HepG2 (cell line): ENCODE results near the gene MRPL57. TPM values are rescaled to one million over a fixed set of nuclear protein-coding genes. Genes with fewer than 3 reads are reported as not detected.

Experiments
- ADNP ChIP-seq: sonication (generic); formaldehyde crosslinking; IDR thresholded peaks from 2 replicates; pipeline ENCODE4 v1.4.0; 2020; ENCODE audit warnings: missing genetic modification reagents
- CENPX ChIP-seq: sonication (generic); formaldehyde crosslinking; IDR thresholded peaks from 2 replicates; pipeline ENCODE4 v1.9.0; 2021; ENCODE audit warnings: mild to moderate bottlenecking, missing genetic modification reagents, moderate library complexity
- KIAA2018 ChIP-seq: sonication (generic); formaldehyde crosslinking; IDR thresholded peaks from 2 replicates; pipeline ENCODE4 v1.5.0; 2020; ENCODE audit warnings: mild to moderate bottlenecking, missing genetic modification reagents, borderline replicate concordance
- NKX3-1 ChIP-seq: sonication (generic); formaldehyde crosslinking; IDR thresholded peaks from 2 replicates; pipeline ENCODE4 v1.5.0; 2020; ENCODE audit warnings: missing genetic modification reagents
- PRMT3 ChIP-seq: sonication (generic); formaldehyde crosslinking; IDR thresholded peaks from 2 replicates; pipeline ENCODE4 v1.8.1; 2022; ENCODE audit warnings: low read depth, mild to moderate bottlenecking, moderate library complexity, missing genetic modification reagents, borderline replicate concordance
- RBAK ChIP-seq: sonication (generic); formaldehyde crosslinking; IDR thresholded peaks from 2 replicates; pipeline ENCODE4 v1.5.1; 2020; ENCODE audit warnings: mild to moderate bottlenecking, missing genetic modification reagents
- RFX5 ChIP-seq: IDR thresholded peaks from 2 replicates; pipeline ENCODE4 v1.6.1; 2011; ENCODE audit warnings: low read depth, low read length, improper control_type of control experiment
- SRSF4 ChIP-seq: fragments of 200-400 bp; formaldehyde crosslinking; IDR thresholded peaks from one replicate; pipeline ENCODE4 v1.6.1; 2018; ENCODE audit warnings: mild to moderate bottlenecking, low read depth, low read length, moderate library complexity; ENCODE audit not compliant: poor library complexity, severe bottlenecking
- TRIM24 ChIP-seq: sonication (generic); formaldehyde crosslinking; IDR thresholded peaks from 2 replicates; pipeline ENCODE4 v1.8.0; 2022; ENCODE audit warnings: mild to moderate bottlenecking, missing genetic modification reagents
- USF2 ChIP-seq, 2 experiments: sonication (generic) in 1 of 2; formaldehyde crosslinking in 1 of 2; IDR thresholded peaks; 2 replicates each; pipeline versions ENCODE4 v1.5.1 to v1.6.1; 2011 to 2020; ENCODE audit warnings: borderline replicate concordance in 1 of 2, low read depth in 1 of 2, low read length in 1 of 2, mild to moderate bottlenecking in 1 of 2, missing genetic modification reagents in 1 of 2, moderate library complexity in 1 of 2
- ZBTB1 ChIP-seq: sonication (generic); formaldehyde crosslinking; IDR thresholded peaks from 2 replicates; pipeline ENCODE4 v1.4.0; 2020; ENCODE audit warnings: missing genetic modification reagents, borderline replicate concordance
- ZNF543 ChIP-seq: sonication (generic); formaldehyde crosslinking; IDR thresholded peaks from 2 replicates; pipeline ENCODE4 v1.4.0; 2020; ENCODE audit warnings: mild to moderate bottlenecking, missing genetic modification reagents
- polyA plus RNA-seq, 8 experiments: library from polyadenylated mRNA; depleted of rRNA in 3 of 8; stranded (reverse) in 7 of 8; unstranded in 1 of 8; fragments of >200 nt; fragmentation: Illumina TruSeq in 4 of 8; extraction: Trizol in 4 of 8; gene quantifications; 2 replicates each; pipeline versions ENCODE4 v1.2.1 to v1.2.3, GENCODE V29; 2011 to 2016; ENCODE audit warnings: low read depth in 4 of 8, missing spikeins in 1 of 8, mixed read lengths in 1 of 8; ENCODE audit not compliant: insufficient read depth in 1 of 8
- total RNA-seq, 5 experiments: library from RNA; depleted of rRNA; stranded (reverse); fragments of >200 nt; fragmentation: Illumina TruSeq; extraction: Trizol; gene quantifications; 2 replicates each; pipeline ENCODE4 v1.2.3, GENCODE V29; 2016; ENCODE audit warnings: low read depth in 1 of 5

The MRPL57 gene
- total and polyA plus RNA-seq, 2 of the 13 experiments (the other 11 are each of a cell fraction or from before 2014, with no cell fraction given), result 19.5 to 35.2 TPM

GRCh38 chr13:21176215-21176981 is at the start of gene MRPL57, which contains the start of gene SKA3 (continued):
- TF ChIP-seq SRSF4, result no peak
- TF ChIP-seq PRMT3, result peak; percentile 90
- TF ChIP-seq RBAK (CRISPR knock-in tag), result 0 out of 2 replicates have a peak, but pooled peaks have one; percentile 14
- TF ChIP-seq ADNP (CRISPR knock-in tag), result no peak
- TF ChIP-seq RFX5, result no peak
- TF ChIP-seq USF2 (IDR thresholded peaks at IDR 0.05; ENCODE audit: low read depth, low read length), result no peak
- TF ChIP-seq USF2 (CRISPR knock-in tag; IDR thresholded peaks at IDR 0.05; ENCODE audit: borderline replicate concordance), result peak; percentile 44; the same call in 1 of the 2 replicates
- peak; percentile 93; the same call in 1 of the 2 replicates for TF ChIP-seq ZNF543 (CRISPR knock-in tag)
- no peak for TF ChIP-seq KIAA2018 (CRISPR knock-in tag)
- no peak for TF ChIP-seq TRIM24 (CRISPR knock-in tag)
- no peak for TF ChIP-seq CENPX (CRISPR knock-in tag)
- TF ChIP-seq NKX3-1 (CRISPR knock-in tag), result no peak; the same call in 1 of the 2 replicates
- no peak for TF ChIP-seq ZBTB1 (CRISPR knock-in tag)
